ENCODE data around the gene FABP3. TPM values are rescaled to one million over a fixed set of nuclear protein-coding genes. Genes with fewer than 3 reads are reported as not detected.

The FABP3 gene
- 7.5 and 40.1 TPM in 2 replicates for total RNA-seq

DNA sequence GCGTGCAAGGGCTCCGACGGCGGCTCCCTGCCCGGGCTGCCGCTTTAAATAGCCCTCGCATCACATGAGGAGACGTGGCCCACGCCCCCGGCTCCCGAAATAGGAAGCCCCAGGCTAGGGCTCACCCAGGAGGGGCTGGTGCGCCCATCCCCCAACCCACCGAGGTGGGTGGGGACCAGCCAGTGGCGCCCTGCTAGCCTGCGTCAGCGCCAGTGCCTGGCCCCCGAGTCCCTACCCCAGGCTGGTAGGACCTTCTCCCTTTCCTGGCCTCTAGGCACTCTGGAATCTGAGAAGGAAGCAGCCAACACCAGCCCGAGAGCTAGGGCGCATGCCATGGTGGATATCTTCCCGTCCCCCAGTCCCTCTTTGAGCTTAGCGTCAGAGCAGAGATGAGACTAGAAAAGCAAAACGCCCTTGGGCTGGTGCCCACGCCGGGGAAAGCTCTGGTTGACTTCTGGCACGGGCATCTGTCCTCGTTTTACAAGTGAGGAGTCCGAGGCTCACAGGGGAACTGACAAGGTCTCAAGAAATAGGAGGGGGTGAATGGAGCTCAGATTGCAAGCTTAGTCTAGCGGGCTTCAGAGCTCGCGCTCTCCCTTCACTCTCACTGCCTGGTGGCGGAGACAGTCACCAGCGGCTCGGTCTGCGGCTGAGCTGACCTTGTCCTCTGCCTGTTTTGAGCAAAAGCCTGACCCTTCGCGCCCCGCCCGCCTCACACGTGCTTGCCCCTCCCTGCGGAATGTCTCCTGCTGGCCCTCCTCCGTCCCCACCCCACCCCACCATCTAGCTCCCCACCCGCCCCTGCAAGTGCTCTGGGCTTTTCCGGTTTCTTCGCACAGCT lies at the start of gene FABP3:
TSS of gene FABP3 (minus strand) at position 21 of the 841 bp plus-strand sequence. CDS start 62 bp downstream, outside the sequence.

DNA sequence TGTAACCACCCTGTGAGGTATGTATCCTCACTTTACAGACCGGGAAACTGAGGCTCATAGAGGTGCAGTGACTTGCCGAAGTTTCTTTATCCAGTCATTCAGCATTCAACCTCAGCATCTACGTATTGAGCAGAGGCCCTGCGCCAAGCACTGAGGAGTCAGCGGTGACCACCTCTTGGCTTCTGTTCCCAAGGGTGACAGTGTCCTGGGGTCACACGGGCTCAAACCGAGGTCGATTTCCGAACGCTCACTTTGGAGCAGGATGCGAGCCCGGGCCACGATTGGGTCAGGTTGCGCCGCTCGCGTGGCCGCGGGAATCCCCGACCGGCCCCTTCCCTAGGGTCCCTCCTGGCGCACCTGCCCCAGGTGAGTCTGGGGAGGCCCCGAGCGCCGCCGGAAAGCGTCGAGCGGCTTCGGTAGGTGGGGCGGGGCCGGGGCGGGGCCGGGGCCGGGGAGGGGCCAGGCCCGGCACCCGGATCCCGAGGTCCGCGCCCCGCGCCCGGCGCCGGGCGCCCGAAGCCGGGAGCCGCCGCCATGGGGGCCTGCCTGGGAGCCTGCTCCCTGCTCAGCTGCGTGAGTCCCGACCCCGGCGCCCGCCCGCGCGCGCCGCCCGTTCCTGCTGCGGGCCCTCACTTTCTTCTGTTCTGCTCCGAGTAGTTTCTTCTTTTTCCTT lies 40.0 kb upstream of the FABP3 start, which contains the start of gene SERINC2:
TSS of gene SERINC2 (plus strand) at position 482 of the 673 bp plus-strand sequence. CDS start at position 535, 53 bp downstream.

Other genes starting within 250 kb of the FABP3 start
- 0.26 and 0.40 TPM in 2 replicates for gene NKAIN1, start 133.2 kb downstream of the FABP3 start, total RNA-seq
- 62.0 and 69.6 TPM in 2 replicates for gene SNRNP40, start 76.3 kb downstream of the FABP3 start, total RNA-seq
- 22.2 and 28.5 TPM in 2 replicates for gene ZCCHC17, start 76.0 kb downstream of the FABP3 start, total RNA-seq
- gene SERINC2, start 40.1 kb upstream of the FABP3 start, total RNA-seq, result 4.0 and 13.4 TPM in 2 replicates
- 133 and 442 TPM in 2 replicates for gene TINAGL1, start 203.4 kb upstream of the FABP3 start, total RNA-seq
- not detected in 2 replicates for gene HCRTR1, start 244.6 kb upstream of the FABP3 start, total RNA-seq